GM12891 (cell line): ENCODE data around the gene TBC1D22A.

Experiments used
- DNase-seq: peaks from one replicate; pipeline ENCODE4 v3.0.0; 2011; ENCODE audit warnings: low spot score; ENCODE audit not compliant: insufficient read length
- FAIRE-seq: peaks from 2 replicates; lab custom pipeline; 2011; peaks lifted over from hg19 to GRCh38; lab: Jason Lieb, UNC
- PAX5 ChIP-seq: IDR thresholded peaks from 2 replicates; pipeline ENCODE4 v1.6.1; 2011; ENCODE audit warnings: low read length, moderate library complexity, mild to moderate bottlenecking; ENCODE audit not compliant: insufficient read depth, severe bottlenecking
- POLR2A ChIP-seq: IDR thresholded peaks from 2 replicates; pipeline ENCODE4 v1.6.1; 2011; ENCODE audit warnings: low read depth, low read length, control low read depth
- POLR2AphosphoS5 ChIP-seq: IDR thresholded peaks from 2 replicates; pipeline ENCODE4 v1.6.1; 2011; ENCODE audit warnings: low read depth, low read length, control low read depth
- POU2F2 ChIP-seq: IDR thresholded peaks from 2 replicates; pipeline ENCODE4 v1.6.1; 2011; ENCODE audit warnings: low read depth, mild to moderate bottlenecking, control low read depth, low read length, moderate library complexity
- SPI1 ChIP-seq: IDR thresholded peaks from 2 replicates; pipeline ENCODE4 v1.6.1; 2011; ENCODE audit warnings: low read depth, low read length, control low read depth
- TAF1 ChIP-seq: IDR thresholded peaks from 2 replicates; pipeline ENCODE4 v1.6.1; 2011; ENCODE audit warnings: low read depth, low read length, control low read depth

TBC1D22A gene

GRCh38 chr22:46863794-46864193 is 101.3 kb downstream of the TBC1D22A start:
- no peak for FAIRE-seq
- DNase-seq = no peak
- TF ChIP-seq SPI1 (no peak), POU2F2 (no peak), POLR2A (no peak), TAF1 (no peak), POLR2AphosphoS5 (no peak), PAX5 (no peak)

DNA sequence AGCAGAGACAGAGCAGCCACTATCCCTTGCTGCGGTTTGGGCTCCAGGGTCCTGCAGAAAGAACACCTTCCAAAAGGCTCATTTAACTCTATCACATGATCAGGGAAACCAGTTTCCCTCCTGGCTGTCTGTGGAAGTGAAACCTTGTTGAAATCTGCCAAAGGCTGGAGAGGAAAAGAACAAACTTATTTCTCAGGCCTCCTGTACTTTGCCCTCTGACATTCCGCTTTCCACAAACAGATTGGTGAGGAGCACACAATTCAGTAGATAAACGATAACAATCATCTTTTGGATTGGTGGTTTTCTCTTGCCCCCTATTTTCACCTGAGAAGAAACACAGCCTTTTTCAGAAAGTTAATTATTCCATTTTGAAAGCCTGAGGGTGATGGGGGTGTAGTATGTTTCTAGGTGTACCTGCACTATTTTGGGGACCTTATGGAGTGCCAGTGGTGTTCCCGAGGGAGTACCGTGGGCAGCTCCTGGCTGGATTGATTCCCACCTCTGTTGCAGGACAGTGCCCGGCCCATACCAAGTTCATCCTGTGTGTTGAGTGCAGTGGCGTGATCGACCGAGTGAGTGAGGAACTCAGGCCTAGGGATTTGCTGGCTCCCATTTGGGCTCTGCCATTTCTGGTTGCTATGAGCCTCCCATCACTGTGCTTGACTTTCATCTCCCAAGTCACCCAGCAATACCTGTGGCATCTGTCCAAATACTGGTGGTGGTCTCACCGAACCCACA is 102.0 kb downstream of the TBC1D22A start:
- DNase-seq (no peak), FAIRE-seq (peak; percentile 26)
- TF ChIP-seq PAX5 (no peak), POU2F2 (no peak), TAF1 (no peak), POLR2A (no peak), SPI1 (no peak), POLR2AphosphoS5 (no peak)

DNA sequence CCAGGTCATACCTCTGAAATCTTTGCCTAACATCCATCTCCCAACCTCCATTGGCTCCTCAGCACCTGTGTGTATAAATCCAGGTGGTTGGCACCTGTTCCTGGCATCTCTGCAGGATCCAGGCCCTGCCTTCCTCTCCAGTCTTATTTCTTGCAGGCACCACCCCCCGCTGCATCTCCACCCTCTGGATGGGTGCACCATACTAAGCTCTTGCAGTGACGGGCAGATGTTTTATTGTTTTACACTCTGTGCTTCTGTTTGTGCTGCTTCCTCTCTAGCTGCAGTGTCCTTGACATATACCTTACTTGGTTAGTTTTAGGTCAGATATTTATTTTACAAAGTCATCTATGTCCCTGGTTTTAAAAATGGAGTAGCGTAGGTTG is 102.6 kb downstream of the TBC1D22A start:
- FAIRE-seq (no peak), DNase-seq (no peak)
- TF ChIP-seq POLR2AphosphoS5 (no peak), SPI1 (no peak), TAF1 (no peak), POLR2A (no peak), POU2F2 (no peak), PAX5 (no peak)

DNA sequence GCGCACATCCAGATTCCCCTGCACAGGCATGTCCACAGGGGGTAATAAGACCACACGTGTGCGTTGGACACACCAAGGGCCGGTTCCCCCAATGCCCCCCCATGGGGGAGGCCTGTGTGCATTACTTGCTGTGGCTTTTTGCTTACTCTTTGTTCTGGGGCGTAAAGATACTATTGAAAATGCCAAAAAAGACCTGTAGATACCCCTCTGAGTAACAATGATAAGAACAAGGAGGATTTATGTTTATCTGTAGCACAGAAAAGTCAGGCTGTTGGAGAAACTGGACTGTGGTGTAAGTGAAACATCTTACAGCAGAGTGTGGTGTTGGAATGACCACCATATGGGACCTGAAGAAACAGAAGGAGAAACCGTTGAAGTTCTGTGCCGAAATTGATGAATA is 103.2 kb downstream of the TBC1D22A start:
- FAIRE-seq (no peak), DNase-seq (no peak)
- no peak for TF ChIP-seq POLR2AphosphoS5
- TF ChIP-seq SPI1 = no peak
- TF ChIP-seq POLR2A = no peak
- no peak for TF ChIP-seq PAX5
- TF ChIP-seq POU2F2 = no peak
- TF ChIP-seq TAF1 = no peak

DNA sequence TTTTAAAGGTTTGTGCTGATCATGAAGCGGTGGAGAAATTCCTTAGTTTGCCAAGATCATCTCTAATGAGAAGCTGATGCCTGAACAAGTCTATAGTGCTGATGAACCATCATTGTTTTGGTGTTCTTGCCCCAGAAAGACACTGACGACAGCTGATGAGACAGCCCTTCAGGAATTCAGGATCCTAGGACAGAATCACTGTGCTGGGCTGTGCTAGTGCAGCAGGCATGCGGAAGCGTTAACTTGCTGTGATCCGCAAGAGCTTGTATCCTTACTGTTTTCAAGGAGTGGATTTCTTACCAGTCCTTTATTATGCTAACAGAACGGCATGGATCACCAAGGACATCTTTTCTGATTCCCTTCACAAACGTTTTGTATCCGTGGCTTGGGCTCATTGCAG is 104.1 kb downstream of the TBC1D22A start:
- DNase-seq (no peak), FAIRE-seq (no peak)
- TF ChIP-seq SPI1 (no peak), PAX5 (no peak), TAF1 (no peak), POLR2AphosphoS5 (no peak), POU2F2 (no peak), POLR2A (no peak)

- TF ChIP-seq TAF1 = no peak
- TF ChIP-seq PAX5 = no peak
- TF ChIP-seq SPI1 = no peak
- no peak for TF ChIP-seq POLR2AphosphoS5
- no peak for DNase-seq
- FAIRE-seq = no peak
These were observed 104.7 kb downstream of the TBC1D22A start for GRCh38 chr22:46867106-46867505.

DNA sequence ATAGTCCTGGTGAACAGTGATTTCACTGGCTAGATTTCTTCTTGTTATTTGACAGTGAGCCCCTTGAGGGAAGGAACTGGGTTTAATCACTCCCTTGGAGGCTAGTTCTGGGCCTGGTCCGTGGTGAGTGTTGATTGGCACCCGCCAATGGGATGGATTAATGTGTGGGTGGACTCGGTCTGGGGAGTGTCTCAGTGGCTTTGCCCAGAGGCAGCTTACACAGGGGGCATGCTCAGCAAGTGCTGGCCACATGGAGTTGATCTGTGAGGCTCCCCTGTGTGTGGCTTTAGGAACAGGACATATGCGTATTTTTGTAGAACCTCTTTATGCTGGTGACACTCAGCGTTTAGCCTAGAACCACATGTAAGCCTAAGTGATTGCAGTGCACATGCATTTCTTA is 106.9 kb downstream of the TBC1D22A start:
- TF ChIP-seq POLR2AphosphoS5 = no peak
- no peak for TF ChIP-seq PAX5
- no peak for TF ChIP-seq SPI1
- no peak for TF ChIP-seq TAF1
- TF ChIP-seq POU2F2 = no peak
- TF ChIP-seq POLR2A = no peak
- no peak for FAIRE-seq
- DNase-seq = no peak

- DNase-seq = no peak
- no peak for FAIRE-seq
- TF ChIP-seq SPI1 (no peak), POLR2AphosphoS5 (no peak), POLR2A (no peak), PAX5 (no peak), TAF1 (no peak), POU2F2 (no peak)
These were observed 107.5 kb downstream of the TBC1D22A start for GRCh38 chr22:46869831-46870441.

DNA sequence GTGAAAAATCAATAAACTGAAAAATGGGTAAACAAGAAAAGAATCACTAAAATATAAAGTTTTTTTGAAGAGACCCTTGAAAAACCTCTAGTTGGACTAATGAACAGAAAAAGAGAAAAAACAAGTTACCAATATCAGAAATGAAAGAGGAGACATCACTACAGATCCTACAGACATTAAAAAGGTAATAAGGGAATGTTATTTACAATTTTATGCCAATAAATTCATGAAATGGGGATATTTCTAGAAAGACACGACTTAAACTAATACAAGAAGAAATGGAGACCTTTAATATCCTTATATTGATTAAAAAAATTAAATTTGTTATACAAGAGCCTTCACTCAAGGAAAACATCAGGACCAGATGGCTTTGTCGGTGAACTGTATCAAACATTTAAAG is 109.4 kb downstream of the TBC1D22A start:
- no peak for DNase-seq
- no peak for FAIRE-seq
- no peak for TF ChIP-seq POLR2AphosphoS5
- TF ChIP-seq POU2F2 = no peak
- TF ChIP-seq TAF1 = no peak
- TF ChIP-seq POLR2A = no peak
- TF ChIP-seq PAX5 = no peak
- no peak for TF ChIP-seq SPI1

DNA sequence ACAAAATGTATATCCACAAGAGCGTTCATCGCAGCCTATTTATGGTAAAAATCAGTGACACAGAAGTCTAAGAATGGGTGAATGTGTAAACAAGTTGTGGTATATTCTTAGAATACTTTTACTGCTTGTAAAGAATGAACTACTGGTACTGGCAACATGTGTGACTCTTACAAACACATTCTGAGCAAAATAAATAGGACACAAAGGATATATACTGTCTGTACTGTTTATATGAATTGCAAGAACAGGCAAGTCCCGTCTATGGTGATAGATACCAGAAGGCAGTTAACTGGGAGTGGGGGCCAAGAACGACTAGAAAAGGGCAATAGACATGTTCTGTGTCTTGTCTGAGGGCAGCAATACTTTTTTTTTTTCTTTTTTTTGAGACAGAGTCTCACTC is 112.6 kb downstream of the TBC1D22A start:
- FAIRE-seq (no peak), DNase-seq (no peak)
- TF ChIP-seq SPI1 = no peak

DNA sequence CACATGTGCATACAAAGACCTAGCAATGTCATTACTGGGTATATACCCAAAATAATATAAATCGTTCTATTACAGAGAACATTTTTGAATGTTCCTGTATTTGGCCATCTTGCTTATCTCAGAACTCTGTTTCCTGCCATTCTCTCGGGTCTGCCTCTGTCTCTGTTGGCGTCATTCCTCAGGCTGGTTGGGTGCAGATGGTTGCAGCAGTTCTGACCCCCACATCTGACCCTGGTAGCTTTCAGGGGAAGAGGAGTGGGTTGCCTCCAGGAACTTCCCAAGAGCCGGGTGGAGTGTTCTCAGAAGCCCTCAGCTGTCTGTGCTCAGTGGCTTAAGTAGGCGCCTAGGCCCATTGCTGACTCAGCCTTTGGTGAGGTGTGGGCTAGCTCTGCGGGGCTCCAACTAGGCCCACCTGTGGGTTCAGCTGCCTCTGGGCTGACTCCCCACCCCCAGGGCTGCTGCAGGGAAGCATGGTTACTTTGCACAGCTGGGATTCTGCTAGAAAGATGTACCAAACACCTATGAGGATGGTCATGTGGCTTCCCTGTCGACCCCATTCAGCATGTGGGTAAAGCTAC is 114.0 kb downstream of the TBC1D22A start:
- FAIRE-seq = no peak

More for the DNA sequence above, 114.0 kb downstream of the TBC1D22A start:
- no peak for DNase-seq
- TF ChIP-seq SPI1 (no peak), TAF1 (no peak), POU2F2 (no peak), PAX5 (no peak), POLR2A (no peak), POLR2AphosphoS5 (no peak)
